Omental fat pad (tissue), 4 donors: Measurements from ENCODE around the gene LIMD2. TPM values are rescaled to one million over a fixed set of nuclear protein-coding genes. Genes with fewer than 3 reads are reported as not detected.
A peak's percentile ranks its signal among the peaks of the same experiment; 100 is the strongest.

Source experiments
- ATAC-seq: fragments of 150-250 bp; one replicate; pipeline ENCODE4 v1.9.1; 2016; ENCODE audit warnings: mild to moderate bottlenecking, moderate library complexity; ENCODE audit not compliant: low FRiP score
- DNase-seq: peaks from one replicate; pipeline ENCODE4 v3.0.0-alpha.2; 2019; ENCODE audit warnings: low spot score
- CTCF ChIP-seq, 3 donors: fragments of 450-650 bp; IDR thresholded peaks; one replicate each; pipeline ENCODE4 v1.5.1; 2016 to 2017; ENCODE audit warnings: antibody characterized with exemption in 3 of 3, mild to moderate bottlenecking in 3 of 3, moderate library complexity in 2 of 3
- total RNA-seq, 4 donors: library from RNA; depleted of rRNA; stranded (reverse); fragments of >200 nt; gene quantifications; one replicate each; pipeline ENCODE4 v1.1.0, GENCODE V29; 2016

The LIMD2 gene
- total RNA-seq, 4 donors from 2014 or later = 4.4 to 44.9 (median 16.5) TPM

- no peak for TF ChIP-seq CTCF (IDR thresholded peaks at IDR 0.05)
- ATAC-seq = no peak
- no peak for DNase-seq
Measured at GRCh38 chr17:63680700-63681099, 19.2 kb downstream of the LIMD2 start.

GRCh38 chr17:63679214-63679613 is 20.7 kb downstream of the LIMD2 start:
- TF ChIP-seq CTCF (IDR thresholded peaks at IDR 0.05) = no peak
- ATAC-seq (no peak), DNase-seq (no peak)

GRCh38 chr17:63676584-63676983 is 23.3 kb downstream of the LIMD2 start:
- no peak for TF ChIP-seq CTCF (IDR thresholded peaks at IDR 0.05)
- ATAC-seq (no peak), DNase-seq (no peak)

GRCh38 chr17:63675607-63676546 is 24.0 kb downstream of the LIMD2 start:
- ATAC-seq (peak; percentile 69), DNase-seq (no peak)
- no peak for TF ChIP-seq CTCF (IDR thresholded peaks at IDR 0.05)

- DNase-seq (no peak), ATAC-seq (peak; percentile 20)
- no peak for TF ChIP-seq CTCF (IDR thresholded peaks at IDR 0.05)
Measured at GRCh38 chr17:63675231-63675606, 24.7 kb downstream of the LIMD2 start.

GRCh38 chr17:63672856-63673255 is 27.1 kb downstream of the LIMD2 start:
- TF ChIP-seq CTCF (IDR thresholded peaks at IDR 0.05) = no peak
- no peak for DNase-seq
- no peak for ATAC-seq
